GM12878 (cell line): ENCODE measurements around the gene YIF1B. TPM values are rescaled to one million over a fixed set of nuclear protein-coding genes. Genes with fewer than 3 reads are reported as not detected.

Source experiments
- ATAC-seq: fragments of 200-7000 bp; cut with Tn5 transposase; 3 replicates; pipeline ENCODE4 v1.9.1; 2020; ENCODE audit warnings: mild to moderate bottlenecking, moderate library complexity
- BruUV-seq: library from RNA; stranded (reverse); fragments of 400-500 nt; replicated peaks from 2 replicates; lab custom pipeline; 2021; lab: Mats Ljungman, UMichigan
- CTCF ChIA-PET: fragments of 300-600 bp; sonication (Branson Sonifier 250); formaldehyde crosslinking; extraction: SDS; loops from one replicate; lab custom pipeline; 2021; ENCODE audit warnings: inconsistent platforms; lab: Yijun Ruan, JAX
- POLR2A ChIA-PET: fragments of 350-600 bp; formaldehyde crosslinking; extraction: SDS; loops from one replicate; lab custom pipeline; 2021; ENCODE audit warnings: inconsistent platforms; lab: Charles Lee
- RAD21 ChIA-PET: fragments of 300-600 bp; sonication (Branson Sonifier 250); formaldehyde crosslinking; loops from one replicate; lab custom pipeline; 2023; ENCODE audit warnings: antibody characterized with exemption; ENCODE audit not compliant: unreplicated experiment; lab: Charles Lee
- SMC1A ChIA-PET: fragments of 300-600 bp; sonication (Branson Sonifier 250); formaldehyde crosslinking; loops from one replicate; lab custom pipeline; 2023; ENCODE audit not compliant: unreplicated experiment, uncharacterized antibody; lab: Charles Lee
- DNase-seq: peaks from one replicate; pipeline ENCODE4 v3.0.0-alpha.2; 2011; ENCODE audit warnings: low read depth, low spot score
- FAIRE-seq: peaks from 3 replicates; lab custom pipeline; 2011; peaks lifted over from hg19 to GRCh38; lab: Jason Lieb, UNC
- H2AFZ ChIP-seq: 2 replicates; pipeline ENCODE4 v1.6.0; 2011; ENCODE audit warnings: low read depth, low read length, control low read depth; ENCODE audit not compliant: control insufficient read depth
- H3K27ac ChIP-seq: 2 replicates; pipeline ENCODE4 v1.5.1; 2011; ENCODE audit warnings: control low read depth; ENCODE audit not compliant: control insufficient read depth, insufficient read depth
- H3K27me3 ChIP-seq, 2 experiments: replicated peaks in 1 of 2; 2 replicates each; pipeline versions ENCODE4 v1.6.0 to v1.6.1; 2011; ENCODE audit warnings: low read length in 1 of 2; ENCODE audit not compliant: control insufficient read depth in 2 of 2, insufficient read depth in 2 of 2
- H3K36me3 ChIP-seq, 2 experiments: 2 replicates each; pipeline ENCODE4 v1.5.1; 2011; ENCODE audit warnings: low read length in 1 of 2; ENCODE audit not compliant: control insufficient read depth in 2 of 2, insufficient read depth in 2 of 2
- H3K4me1 ChIP-seq: 2 replicates; pipeline ENCODE4 v1.6.1; 2011; ENCODE audit warnings: mild to moderate bottlenecking, low read length, moderate library complexity, mixed read lengths; ENCODE audit not compliant: control insufficient read depth, insufficient read depth
- H3K4me2 ChIP-seq: 2 replicates; pipeline ENCODE4 v1.6.0; 2011; ENCODE audit warnings: control low read depth; ENCODE audit not compliant: control insufficient read depth, insufficient read depth
- H3K4me3 ChIP-seq: fragments of 200-600 bp; sonication (generic); 2 replicates; pipeline ENCODE4 v1.5.1; 2016
- H3K79me2 ChIP-seq: 2 replicates; pipeline ENCODE4 v1.6.0; 2011; ENCODE audit warnings: low read length; ENCODE audit not compliant: control insufficient read depth, insufficient read depth
- H3K9ac ChIP-seq: 2 replicates; pipeline ENCODE4 v1.8.0; 2011; ENCODE audit warnings: low read length, control low read depth, mixed read lengths; ENCODE audit not compliant: control insufficient read depth, insufficient read depth
- H3K9me3 ChIP-seq: replicated peaks from 3 replicates; pipeline ENCODE4 v1.5.1; 2011; ENCODE audit warnings: mild to moderate bottlenecking, low read length; ENCODE audit not compliant: control insufficient read depth, insufficient read depth
- H4K20me1 ChIP-seq: 2 replicates; pipeline ENCODE4 v1.6.0; 2011; ENCODE audit not compliant: control insufficient read depth, insufficient read depth
- ATF7 ChIP-seq: fragments of 450-650 bp; IDR thresholded peaks from 2 replicates; pipeline ENCODE4 v1.6.1; 2016; ENCODE audit warnings: low read depth, mild to moderate bottlenecking
- BMI1 ChIP-seq: fragments of 450-650 bp; IDR thresholded peaks from 2 replicates; pipeline ENCODE4 v1.6.1; 2016; ENCODE audit warnings: mild to moderate bottlenecking, moderate library complexity, borderline replicate concordance
- CBX5 ChIP-seq: sonication (generic); IDR thresholded peaks from 2 replicates; pipeline ENCODE4 v1.6.1; 2016; ENCODE audit warnings: low read depth, moderate library complexity, mild to moderate bottlenecking, inconsistent platforms
- MXI1 ChIP-seq: fragments of 150-350 bp; IDR thresholded peaks from 2 replicates; pipeline ENCODE4 v1.6.1; 2011; ENCODE audit warnings: low read depth, mild to moderate bottlenecking, inconsistent platforms, low read length, improper control_type of control experiment
- MYB ChIP-seq: fragments of 150-350 bp; IDR thresholded peaks from 2 replicates; pipeline ENCODE4 v1.6.1; 2014; ENCODE audit warnings: mild to moderate bottlenecking, low read depth, low read length, borderline replicate concordance
- NR2C1 ChIP-seq: fragments of 450-650 bp; IDR thresholded peaks from 2 replicates; pipeline ENCODE4 v1.6.1; 2017; ENCODE audit warnings: antibody characterized with exemption, mild to moderate bottlenecking, moderate library complexity
- RB1 ChIP-seq: fragments of 450-650 bp; formaldehyde crosslinking; IDR thresholded peaks from 2 replicates; pipeline ENCODE4 v1.6.1; 2017; ENCODE audit warnings: mild to moderate bottlenecking, borderline replicate concordance
- SPI1 ChIP-seq: IDR thresholded peaks from 2 replicates; pipeline ENCODE4 v1.6.1; 2011; ENCODE audit warnings: low read depth, mild to moderate bottlenecking, low read length, moderate library complexity, borderline replicate concordance; ENCODE audit not compliant: insufficient read depth
- TBL1XR1 ChIP-seq: IDR thresholded peaks from 2 replicates; pipeline ENCODE4 v1.6.1; 2012; ENCODE audit warnings: low read depth, low read length, improper control_type of control experiment
- TCF3 ChIP-seq: IDR thresholded peaks from 2 replicates; pipeline ENCODE4 v1.6.1; 2012; ENCODE audit warnings: low read depth, mild to moderate bottlenecking, low read length, borderline replicate concordance; ENCODE audit not compliant: insufficient read depth
- ZNF207 ChIP-seq: fragments of 450-650 bp; IDR thresholded peaks from 2 replicates; pipeline ENCODE4 v1.6.1; 2014; ENCODE audit warnings: antibody characterized with exemption, mild to moderate bottlenecking, borderline replicate concordance
- ZZZ3 ChIP-seq: IDR thresholded peaks from 2 replicates; pipeline ENCODE4 v1.6.1; 2011; ENCODE audit warnings: low read depth; ENCODE audit not compliant: control insufficient read depth, insufficient read length
- WGBS: methylation state at CpG from one replicate; pipeline ENCODE4 v1.1.6; 2016; ENCODE audit warnings: low lambda C conversion rate; ENCODE audit not compliant: insufficient replicate concordance, insufficient coverage; ENCODE audit errors: missing lambda C conversion rate; 5-methylcytosine and 5-hydroxymethylcytosine counted together
- in situ Hi-C: fragments of 300-500 bp; cut with MboI; formaldehyde crosslinking; loops from 9 replicates; pipeline ENCODE4 v1.14.3; 2018; ENCODE audit warnings: mixed read lengths
- intact Hi-C: fragments of 100-400 bp; cut with micrococcal nuclease; formaldehyde crosslinking; loops from one replicate; pipeline ENCODE4 v1.14.2; 2022; ENCODE audit not compliant: unreplicated experiment
- polyA plus RNA-seq, 11 experiments: library from polyadenylated mRNA; depleted of rRNA in 4 of 11; unstranded in 6 of 11; stranded (reverse) in 5 of 11; fragments of >200 nt; fragmentation: Nextera tagmentation in 4 of 11; fragmentation: Illumina TruSeq in 1 of 11; extraction: Ambion mirVana in 4 of 11; extraction: Trizol in 1 of 11; gene quantifications; 1 replicate in 1 of 11; 2 replicates in 10 of 11; pipeline versions ENCODE4 v1.2.1 to v1.2.3, GENCODE V29; 2011 to 2016; ENCODE audit warnings: inconsistent platforms in 2 of 11, missing spikeins in 2 of 11, low read depth in 1 of 11
- total RNA-seq, 4 experiments: library from RNA; depleted of rRNA in 3 of 4; stranded (reverse); fragments of >200 nt in 3 of 4; fragmentation: Illumina TruSeq in 1 of 4; extraction: Trizol in 1 of 4; gene quantifications; 2 replicates each; pipeline versions ENCODE4 v1.2.1 to v1.2.3, GENCODE V29; 2013 to 2021
- TF ChIP-seq, protein P1 (sequence below): fragments of 450-650 bp; IDR thresholded peaks from 2 replicates; pipeline ENCODE4 v1.6.1; 2016; ENCODE audit warnings: mild to moderate bottlenecking
- TF ChIP-seq, protein P2 (sequence below): fragments of 450-650 bp; formaldehyde crosslinking; IDR thresholded peaks from 2 replicates; pipeline ENCODE4 v1.4.0; 2020; ENCODE audit warnings: mild to moderate bottlenecking, moderate library complexity

Gene YIF1B
- total and polyA plus RNA-seq, 10 of the 15 experiments (the other 5 are each of a cell fraction or from before 2014, with no cell fraction given): 1.3 to 106 (median 53.5) TPM

GRCh38 chr19:38360839-38361631 lies 45.3 kb upstream of the YIF1B start:
- TF ChIP-seq ATF7 (no peak), ZNF207 (no peak), TBL1XR1 (no peak), MYB (no peak), MXI1 (no peak), ZZZ3 (no peak), BMI1 (no peak), NR2C1 (no peak), TCF3 (no peak), CBX5 (no peak), RB1 (no peak), SPI1 (no peak)
- TF ChIP-seq, protein P1, sequence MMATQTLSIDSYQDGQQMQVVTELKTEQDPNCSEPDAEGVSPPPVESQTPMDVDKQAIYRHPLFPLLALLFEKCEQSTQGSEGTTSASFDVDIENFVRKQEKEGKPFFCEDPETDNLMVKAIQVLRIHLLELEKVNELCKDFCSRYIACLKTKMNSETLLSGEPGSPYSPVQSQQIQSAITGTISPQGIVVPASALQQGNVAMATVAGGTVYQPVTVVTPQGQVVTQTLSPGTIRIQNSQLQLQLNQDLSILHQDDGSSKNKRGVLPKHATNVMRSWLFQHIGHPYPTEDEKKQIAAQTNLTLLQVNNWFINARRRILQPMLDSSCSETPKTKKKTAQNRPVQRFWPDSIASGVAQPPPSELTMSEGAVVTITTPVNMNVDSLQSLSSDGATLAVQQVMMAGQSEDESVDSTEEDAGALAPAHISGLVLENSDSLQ: no peak
- TF ChIP-seq, protein P2, sequence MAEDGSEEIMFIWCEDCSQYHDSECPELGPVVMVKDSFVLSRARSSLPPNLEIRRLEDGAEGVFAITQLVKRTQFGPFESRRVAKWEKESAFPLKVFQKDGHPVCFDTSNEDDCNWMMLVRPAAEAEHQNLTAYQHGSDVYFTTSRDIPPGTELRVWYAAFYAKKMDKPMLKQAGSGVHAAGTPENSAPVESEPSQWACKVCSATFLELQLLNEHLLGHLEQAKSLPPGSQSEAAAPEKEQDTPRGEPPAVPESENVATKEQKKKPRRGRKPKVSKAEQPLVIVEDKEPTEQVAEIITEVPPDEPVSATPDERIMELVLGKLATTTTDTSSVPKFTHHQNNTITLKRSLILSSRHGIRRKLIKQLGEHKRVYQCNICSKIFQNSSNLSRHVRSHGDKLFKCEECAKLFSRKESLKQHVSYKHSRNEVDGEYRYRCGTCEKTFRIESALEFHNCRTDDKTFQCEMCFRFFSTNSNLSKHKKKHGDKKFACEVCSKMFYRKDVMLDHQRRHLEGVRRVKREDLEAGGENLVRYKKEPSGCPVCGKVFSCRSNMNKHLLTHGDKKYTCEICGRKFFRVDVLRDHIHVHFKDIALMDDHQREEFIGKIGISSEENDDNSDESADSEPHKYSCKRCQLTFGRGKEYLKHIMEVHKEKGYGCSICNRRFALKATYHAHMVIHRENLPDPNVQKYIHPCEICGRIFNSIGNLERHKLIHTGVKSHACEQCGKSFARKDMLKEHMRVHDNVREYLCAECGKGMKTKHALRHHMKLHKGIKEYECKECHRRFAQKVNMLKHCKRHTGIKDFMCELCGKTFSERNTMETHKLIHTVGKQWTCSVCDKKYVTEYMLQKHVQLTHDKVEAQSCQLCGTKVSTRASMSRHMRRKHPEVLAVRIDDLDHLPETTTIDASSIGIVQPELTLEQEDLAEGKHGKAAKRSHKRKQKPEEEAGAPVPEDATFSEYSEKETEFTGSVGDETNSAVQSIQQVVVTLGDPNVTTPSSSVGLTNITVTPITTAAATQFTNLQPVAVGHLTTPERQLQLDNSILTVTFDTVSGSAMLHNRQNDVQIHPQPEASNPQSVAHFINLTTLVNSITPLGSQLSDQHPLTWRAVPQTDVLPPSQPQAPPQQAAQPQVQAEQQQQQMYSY (CRISPR knock-in tag): no peak
- ChIA-PET POLR2A (no interaction called here), SMC1A (interaction anchor here (0.6 kb wide), 1 partner anchor 184 kb away, joined by 3 read pairs; no protein-coding TSS in a partner anchor), CTCF (interaction anchor here (0.7 kb wide), 1 partner anchor 14 kb away, joined by 3 read pairs; no protein-coding TSS in a partner anchor), RAD21 (no interaction called here)
- Histone ChIP-seq H3K27ac (no peak overlapping the region), H3K79me2 (no peaks in the 10 kb centered on the region), H3K4me2 (0 out of 2 replicates have a peak overlapping the region, but pooled peaks have one; percentile 59), H2AFZ (peak overlapping the region; percentile 28; the same call in 1 of the 2 replicates), H3K9ac (no peak overlapping the region), H3K4me3 (no peak overlapping the region), H3K36me3 (no peaks in the 10 kb centered on the region), H4K20me1 (no peaks in the 10 kb centered on the region), H3K27me3 (peaks cover 0 to 2% of the 10 kb centered on the region in 2 experiments; a peak in 3 of 4 replicates), H3K9me3 (no peaks in the 10 kb centered on the region), H3K4me1 (no peaks in the 10 kb centered on the region; the same call in 1 of the 2 replicates)
- in situ Hi-C loops: no loop called here
- no peak for FAIRE-seq
- ATAC-seq: no peak
- WGBS: 28% methylated on average over 22 of the region's 23 CpGs
- DNase-seq: no peak
- intact Hi-C loops: no loop called here
- no TSS peak for BruUV-seq
